Measurements from ENCODE around the gene PANK1. TPM values are rescaled to one million over a fixed set of nuclear protein-coding genes. Genes with fewer than 3 reads are reported as not detected.

Gene PANK1
- 7.1 and 11.6 TPM in 2 replicates for total RNA-seq

GRCh38 chr10:89644967-89645741 lies at the start of gene PANK1:
PANK1 (minus strand) TSS chr10:89645242; CDS start chr10:89644891, 351 bp downstream.

GRCh38 chr10:89535171-89536012 lies 109.7 kb downstream of the PANK1 start, which contains the start of gene SLC16A12:
SLC16A12 (minus strand) TSS chr10:89535594; CDS start chr10:89462578, 73,016 bp downstream.

Other genes starting within 250 kb of the PANK1 start
- gene IFIT5, start 230.7 kb downstream of the PANK1 start, total RNA-seq, result 27.0 and 27.5 TPM in 2 replicates
- gene SLC16A12, start 109.6 kb downstream of the PANK1 start, total RNA-seq, result under 0.01 and 0.17 TPM in 2 replicates
- 3.3 and 29.2 TPM in 2 replicates for gene KIF20B, start 56.3 kb upstream of the PANK1 start, total RNA-seq

Data from smooth muscle cell of trachea (primary cell).